Suppressor macrophage treated with lipopolysaccharide for 1 hour (primary cell): ENCODE measurements around the gene ANTXR1.
A peak's percentile ranks its signal among the peaks of the same experiment; 100 is the strongest.
"Not testable (repeated sequence)": the region's sequence is repeated elsewhere in the genome, so short reads cannot be mapped to it uniquely, and the experiment has no call there.

Experiments
- DNase-seq, 3 donors: peaks; one replicate each; pipeline ENCODE4 v3.0.0-alpha.2; 2020 to 2022

ANTXR1 gene

DNA sequence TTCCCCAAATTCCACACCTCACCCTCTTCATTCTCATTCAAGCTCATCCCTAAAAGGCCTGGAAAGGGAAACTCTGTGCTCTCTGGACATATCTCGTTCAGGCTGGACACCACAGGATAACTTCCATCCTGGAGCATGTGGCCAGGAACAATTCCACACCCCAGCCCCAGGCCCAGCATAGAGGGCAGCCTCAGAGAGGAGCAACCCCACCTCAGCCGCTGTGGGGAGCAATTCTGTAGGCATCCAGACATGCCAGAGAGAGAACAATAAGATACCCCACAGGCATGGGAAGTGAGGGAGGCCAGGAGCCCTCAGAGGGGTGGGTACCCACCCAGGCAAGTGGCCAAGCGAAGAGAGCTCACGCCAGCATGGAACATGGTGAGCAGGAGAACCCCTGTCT, 230.7 kb downstream of the ANTXR1 start:
- no peak for DNase-seq

DNA sequence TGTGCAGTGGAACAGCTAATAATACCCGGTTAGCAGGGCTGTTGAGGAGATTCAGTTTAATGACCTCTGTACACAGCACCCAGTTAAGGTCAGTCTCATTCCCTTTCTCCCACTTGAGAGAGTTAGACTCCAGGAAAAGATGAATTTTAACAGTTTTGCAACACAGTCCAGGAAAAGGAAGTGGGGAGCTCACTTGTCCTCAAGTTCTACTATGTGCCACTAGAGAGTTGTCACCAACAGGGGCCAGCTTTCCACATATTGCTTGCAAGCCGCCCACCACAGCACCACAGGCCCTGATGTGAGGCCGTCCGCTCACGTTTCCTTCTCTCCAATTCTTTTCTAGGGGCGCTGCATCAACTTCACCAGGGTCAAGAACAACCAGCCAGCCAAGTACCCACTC, 231.9 kb downstream of the ANTXR1 start:
- peak in 2 of 3 donors; percentile 15 to 23 for DNase-seq

DNA sequence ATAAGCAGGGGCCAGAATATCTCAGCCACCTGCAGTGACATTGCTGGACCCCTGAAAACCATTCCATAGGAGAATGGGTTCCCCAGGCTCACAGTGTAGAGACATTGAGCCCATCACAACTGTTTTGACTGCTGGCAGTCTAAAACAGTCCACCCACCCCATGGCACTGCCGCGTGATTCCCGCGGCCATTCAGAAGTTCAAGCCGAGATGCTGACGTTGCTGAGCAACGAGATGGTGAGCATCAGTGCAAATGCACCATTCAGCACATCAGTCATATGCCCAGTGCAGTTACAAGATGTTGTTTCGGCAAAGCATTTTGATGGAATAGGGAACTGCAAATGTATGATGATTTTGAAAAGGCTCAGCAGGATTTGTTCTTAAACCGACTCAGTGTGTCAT, 234.6 kb downstream of the ANTXR1 start:
- no peak for DNase-seq

DNA sequence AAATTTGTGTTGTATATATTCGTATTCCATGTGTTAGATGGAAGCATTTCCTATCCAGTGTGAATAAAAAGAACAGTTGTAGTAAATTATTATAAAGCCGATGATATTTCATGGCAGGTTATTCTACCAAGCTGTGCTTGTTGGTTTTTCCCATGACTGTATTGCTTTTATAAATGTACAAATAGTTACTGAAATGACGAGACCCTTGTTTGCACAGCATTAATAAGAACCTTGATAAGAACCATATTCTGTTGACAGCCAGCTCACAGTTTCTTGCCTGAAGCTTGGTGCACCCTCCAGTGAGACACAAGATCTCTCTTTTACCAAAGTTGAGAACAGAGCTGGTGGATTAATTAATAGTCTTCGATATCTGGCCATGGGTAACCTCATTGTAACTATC, 235.3 kb downstream of the ANTXR1 start:
- DNase-seq, result no peak

DNA sequence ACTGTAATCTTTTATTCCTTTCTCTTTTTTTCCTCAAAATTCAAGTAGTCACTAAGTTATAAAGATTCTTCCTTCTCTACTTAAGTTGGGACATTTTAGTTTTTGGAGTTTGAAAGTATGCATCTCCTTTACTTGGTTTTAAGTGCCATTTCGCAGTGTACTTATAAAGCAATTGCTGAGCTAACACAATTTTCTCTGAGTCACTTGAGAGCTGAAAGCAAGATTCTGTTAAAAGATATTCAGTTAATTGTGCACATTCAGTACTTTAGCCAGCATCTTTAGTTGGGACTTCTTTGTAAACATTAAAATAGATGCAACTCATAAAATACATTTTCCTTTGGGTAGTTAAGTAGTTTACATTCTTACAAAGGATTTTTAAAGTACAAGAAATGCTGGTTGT, 238.0 kb downstream of the ANTXR1 start:
- DNase-seq, result no peak

DNA sequence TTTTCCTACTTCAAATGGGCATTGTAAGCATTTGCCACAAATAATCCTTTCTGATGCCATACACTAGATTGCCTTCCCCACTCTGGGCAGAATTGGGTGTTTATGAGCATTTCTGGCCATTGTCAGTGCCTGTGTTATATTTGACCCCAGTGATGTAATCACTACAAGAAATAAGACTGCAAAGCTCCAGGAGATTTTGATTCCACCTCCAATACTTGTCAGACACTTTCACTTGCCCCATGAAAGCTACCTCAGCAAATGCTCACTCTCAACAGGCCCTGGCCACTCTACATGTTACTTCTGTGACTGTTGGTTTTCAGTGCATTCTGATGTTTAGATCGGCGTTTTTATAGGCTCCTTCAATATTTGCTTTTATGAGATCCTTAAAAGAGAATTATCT, 239.0 kb downstream of the ANTXR1 start:
- DNase-seq, result no peak

DNA sequence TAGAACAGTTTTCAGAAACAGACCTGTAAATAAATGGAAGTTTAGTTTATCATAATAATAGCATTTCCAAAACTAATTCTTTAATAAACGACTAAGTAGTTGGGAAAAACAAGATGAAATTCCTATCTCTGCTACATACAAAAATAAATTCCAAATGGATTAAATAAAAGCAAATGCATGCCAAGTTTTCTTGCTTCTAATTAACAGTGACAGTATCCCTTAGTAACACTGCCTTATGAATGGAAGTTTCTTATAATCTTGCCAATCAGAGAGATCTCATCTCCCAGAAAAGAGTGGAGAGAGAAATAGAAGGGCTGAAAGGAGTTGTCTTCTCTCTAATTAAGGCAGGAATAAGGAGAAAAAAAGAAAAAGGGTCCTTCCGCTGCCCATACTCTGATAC, 240.1 kb downstream of the ANTXR1 start:
- DNase-seq, result no peak

DNA sequence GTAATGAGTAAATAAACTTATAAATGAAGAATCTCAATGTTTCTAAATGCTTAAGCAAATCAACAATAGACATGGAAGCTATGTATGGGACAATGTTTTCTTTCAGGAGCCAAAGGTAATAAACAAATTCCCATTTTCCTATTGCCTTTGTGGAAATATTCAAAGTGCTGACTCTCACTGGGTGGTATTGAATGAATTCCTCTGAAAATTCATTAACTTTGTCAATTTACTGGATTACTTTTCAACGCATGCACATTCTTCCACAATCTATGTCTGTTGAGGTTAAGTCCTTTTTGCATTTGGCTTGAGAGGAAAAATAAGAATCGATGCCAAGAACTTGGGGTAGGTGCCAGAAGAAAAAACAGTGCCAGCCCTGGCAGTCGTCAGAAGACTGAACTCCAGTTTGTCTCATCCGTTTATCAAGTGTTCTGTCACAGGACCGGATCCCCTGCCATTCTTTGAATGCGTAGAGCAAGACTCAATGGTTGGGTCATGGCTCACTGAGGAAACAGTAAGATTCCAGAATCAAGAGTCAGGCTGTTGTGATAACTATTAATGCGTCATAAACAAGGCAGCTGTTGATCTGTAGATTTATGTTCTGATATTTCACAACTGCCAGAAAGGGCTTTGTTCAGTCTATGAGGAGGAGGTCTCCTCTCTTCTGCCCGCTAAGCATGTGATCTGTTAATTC, 240.8 kb downstream of the ANTXR1 start:
- no peak for DNase-seq

DNA sequence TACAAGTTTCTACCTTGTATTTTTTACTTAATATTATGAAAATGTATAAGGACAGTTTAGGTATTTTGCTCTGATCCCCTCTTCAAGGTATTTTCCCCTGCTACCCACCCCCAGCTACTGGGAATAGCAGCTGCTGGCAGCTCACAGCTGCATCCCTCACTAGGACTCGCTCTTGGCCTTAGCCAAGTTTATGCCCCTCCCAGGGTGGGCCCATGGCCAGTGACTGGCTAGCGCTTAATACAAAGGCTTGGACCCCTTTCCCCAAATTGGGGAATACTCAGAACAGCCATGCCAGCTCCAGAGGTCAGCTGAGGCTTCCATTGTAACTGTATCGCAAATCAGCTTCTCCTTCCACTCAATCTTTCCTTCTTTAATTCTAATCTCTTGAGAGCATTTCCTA, 242.8 kb downstream of the ANTXR1 start:
- no peak for DNase-seq

DNA sequence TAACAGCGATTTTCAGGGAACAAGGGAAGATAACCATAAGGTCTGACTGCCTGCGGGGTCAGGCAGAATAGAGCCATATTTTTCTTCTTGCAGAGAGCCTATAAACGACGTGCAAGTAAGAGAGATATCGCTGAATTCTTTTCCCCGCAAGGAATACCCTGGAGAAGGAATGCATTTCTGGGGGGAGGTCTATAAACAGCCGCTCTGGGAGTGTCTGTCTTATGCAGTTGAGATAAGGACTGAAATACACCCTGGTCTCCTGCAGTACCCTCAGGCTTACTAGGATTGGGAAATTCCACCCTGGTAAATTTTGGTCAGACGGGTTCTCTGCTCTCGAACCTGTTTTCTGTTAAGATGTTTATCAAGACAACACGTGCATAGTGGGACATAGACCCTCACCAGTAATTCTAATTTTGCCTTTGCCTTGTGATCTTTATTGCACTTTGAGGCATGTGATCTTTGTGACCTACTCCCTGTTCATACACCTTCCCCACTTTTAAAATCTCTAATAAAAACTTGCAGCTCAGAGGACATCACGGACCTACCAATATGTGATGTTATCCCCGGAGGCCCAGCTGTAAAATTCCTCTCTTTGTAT, 247.1 kb downstream of the ANTXR1 start:
- not testable (repeated sequence) for DNase-seq

DNA sequence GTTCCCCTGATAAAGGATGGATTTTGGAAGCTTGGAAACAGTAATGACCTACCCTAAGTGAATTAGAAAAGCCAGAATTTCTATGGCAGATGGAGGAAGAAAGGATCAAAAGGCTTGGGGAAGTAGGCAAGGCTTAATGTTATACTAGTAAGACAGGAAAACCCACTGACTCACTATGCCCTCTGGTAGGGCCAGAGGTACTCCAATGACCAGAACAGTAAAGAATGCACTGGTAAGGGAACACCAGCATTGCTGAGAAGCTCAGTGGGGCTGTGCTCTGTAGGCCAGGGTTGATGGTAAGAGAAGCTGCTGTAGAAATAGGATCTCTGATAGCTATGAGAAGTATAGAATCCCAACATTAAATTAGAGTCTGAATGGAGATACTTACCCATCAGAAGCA, 247.7 kb downstream of the ANTXR1 start:
- peak; percentile 17 to 40 (median 37) for DNase-seq

DNA sequence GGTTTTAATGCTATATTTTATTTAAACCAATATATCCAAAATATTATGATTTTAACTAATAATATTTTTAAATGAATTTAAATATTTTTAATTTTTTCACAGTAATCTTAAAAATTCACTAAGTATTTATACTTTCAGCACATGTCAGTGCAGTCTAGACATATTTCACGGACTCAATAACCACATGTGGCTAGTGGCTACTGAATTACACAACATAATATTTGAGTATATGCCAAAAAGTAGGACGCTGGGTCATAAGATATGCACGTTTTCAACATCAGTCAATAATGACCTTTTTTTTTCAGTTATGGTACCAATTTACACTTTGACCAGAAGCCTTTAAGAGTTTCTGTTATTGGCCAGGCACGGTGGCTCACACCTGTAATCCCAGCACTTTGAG, 256.4 kb downstream of the ANTXR1 start:
- no peak for DNase-seq

DNA sequence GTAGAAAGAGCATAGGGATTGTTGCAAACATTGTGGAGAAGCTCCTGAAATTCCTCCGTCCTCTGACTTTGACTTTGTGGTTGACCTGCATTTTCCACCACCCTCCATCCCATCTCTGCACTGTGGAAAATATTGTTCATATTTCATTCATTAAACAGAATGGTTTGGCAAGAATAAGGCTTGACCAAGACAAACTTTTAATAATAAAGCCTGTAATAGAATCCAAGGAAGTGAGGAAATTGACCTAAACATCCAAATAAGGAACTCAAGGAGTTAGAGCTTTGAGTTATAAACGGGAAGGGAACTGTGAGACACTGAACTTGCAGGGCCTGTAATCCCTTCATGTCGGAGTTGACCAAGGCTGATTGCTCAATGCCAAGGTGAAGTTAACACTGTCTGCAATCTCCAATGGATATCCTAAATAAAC, 258.9 kb downstream of the ANTXR1 start:
- peak; percentile 43 to 68 (median 65) for DNase-seq

DNA sequence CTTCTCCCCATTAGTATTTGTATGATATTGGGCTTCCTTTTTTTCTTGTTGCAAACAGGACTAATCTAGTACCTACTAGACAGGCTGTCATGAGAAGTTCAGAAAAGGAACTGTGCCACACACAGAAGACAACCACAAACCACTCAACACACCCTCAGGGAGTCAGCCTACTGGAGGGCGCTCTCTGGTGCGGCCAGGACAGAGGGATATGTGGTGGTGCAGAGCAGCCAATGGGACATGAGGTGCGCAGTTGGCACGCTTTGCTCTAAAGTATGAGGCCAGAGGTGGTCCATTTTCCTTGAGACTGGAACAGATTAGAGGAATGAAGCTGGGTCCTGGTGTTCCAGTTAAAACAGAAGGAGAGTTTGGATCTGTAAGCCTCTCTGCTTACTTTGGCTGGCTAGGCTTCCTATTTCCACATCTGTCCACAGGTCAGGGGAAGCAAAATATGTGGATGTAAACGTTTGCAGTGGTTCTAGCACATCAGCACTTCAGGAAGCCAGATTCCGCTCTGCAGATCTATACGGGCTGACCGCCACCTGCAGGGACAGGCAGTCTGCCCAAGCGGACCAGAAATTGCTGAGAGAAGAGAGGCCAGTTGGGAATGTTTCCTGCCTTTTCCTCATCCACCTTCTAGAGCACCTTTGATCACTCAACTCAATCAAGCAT, 260.0 kb downstream of the ANTXR1 start:
- peak; percentile 24 to 43 (median 41) for DNase-seq

DNA sequence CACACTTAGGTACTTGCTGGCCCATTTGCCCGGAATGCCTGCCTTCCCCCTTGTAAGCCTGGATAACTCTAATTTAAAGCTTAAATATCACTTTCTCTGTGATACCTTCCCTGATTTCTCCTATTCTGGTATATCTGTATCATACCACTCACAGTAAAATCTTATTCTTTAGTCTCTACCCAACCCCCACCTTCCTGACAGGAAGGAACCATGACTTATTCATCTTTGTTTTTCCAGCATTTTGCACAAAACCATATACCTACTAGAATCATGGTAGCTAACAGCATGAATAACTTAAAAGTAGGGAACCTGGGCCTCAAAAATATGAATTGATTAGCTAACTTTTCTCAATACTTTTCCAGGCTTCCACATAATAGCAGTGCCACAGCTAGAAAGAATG, 262.5 kb downstream of the ANTXR1 start:
- no peak for DNase-seq

DNA sequence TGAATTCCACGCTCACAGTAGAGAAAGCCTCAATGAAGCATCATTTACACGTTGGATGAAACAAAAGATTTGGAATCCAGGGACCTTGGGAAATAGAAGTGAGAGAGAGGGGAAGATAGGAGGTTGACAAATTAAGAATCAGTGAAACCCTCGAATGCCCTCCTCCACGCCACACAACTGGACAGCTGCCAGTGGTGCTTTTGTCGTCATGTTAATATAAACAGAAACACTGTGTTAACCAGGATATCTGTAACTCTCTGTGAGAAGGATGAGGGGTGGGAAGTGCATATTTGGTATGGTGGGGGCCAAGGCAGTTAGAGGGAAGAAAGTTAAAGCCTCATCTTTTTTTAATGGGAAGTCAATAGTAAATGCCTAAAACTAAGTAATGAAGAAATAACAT, 265.4 kb downstream of the ANTXR1 start:
- no peak for DNase-seq

DNA sequence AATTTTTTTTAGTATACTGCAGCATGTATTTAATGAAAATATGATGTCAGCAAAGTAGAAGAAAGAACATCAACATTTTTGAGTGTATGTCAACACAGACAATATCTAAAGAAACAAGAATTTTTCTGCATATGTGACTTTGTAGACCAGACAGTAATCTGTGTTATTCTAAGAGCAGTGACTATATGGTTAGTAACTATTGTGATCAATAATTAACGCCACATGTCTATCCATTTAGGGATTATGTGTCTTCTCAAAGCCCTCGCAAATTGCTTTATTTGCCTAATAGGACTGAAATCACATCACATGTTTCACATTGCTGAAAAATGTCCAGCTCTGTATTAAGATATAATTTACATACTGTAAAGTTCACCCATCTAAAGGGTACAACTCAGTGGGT, 266.2 kb downstream of the ANTXR1 start:
- DNase-seq, result no peak

DNA sequence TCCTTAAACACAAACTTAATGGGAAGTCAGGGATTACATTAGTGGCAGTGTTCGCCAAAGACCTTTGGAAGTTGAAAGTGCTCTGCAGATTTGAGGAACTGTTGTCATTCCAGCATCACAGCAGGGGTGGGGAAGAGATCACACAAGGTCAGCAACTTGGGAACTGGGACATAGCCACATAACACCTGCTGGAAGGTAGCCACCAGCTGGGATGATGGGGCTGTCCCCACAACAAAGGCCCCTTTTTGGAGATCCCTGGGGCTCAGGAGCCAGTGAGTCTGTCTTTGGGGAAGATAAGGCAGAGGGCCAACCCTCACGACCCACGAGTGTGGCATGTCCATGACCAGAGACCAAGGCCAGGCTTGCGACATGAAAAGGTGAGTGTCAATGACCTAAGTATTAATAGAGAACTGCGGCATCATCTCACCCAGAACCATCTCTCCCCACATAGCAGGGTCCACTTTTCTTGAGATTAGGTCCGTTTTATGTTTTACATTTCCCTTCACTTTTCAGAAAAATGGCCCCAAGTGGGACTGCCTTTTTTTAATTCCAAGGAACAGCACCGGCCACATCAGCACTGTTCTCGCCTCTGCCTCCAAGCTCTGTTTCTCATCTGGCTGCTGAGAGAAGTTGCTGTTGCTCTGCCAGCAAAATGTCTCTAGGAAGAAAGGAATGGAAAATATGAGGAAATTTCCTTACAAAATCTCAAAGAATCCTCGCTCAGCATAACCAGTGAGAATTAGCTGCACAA, 267.1 kb downstream of the ANTXR1 start:
- no peak for DNase-seq

DNA sequence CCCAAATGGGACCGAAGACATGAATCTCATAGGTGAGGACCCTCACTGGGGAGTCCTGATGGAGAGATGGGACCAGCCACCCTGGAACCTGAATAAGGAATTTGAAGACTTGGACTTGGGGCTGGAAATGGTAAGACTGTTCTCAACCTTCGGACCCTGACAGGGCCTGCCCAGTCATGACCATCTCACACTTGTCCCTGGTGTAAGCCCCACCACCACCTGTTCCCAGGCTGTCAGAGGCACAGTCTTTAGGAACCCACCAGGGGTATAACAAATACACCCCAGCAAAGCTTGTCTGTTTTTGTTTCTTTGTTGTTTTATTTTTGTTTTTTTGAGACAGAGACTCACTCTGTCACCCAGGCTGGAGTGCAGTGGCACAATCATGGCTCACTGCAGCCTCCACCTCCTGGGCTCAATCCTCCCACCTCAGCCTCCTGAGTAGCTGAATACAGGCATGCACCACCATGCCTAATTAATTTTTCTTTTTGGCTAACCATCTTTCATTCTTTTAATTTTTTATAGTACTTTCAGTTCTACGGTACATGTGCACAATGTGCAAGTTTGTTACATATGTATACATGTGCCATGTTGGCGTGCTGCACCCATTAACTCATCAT, 267.9 kb downstream of the ANTXR1 start:
- no peak for DNase-seq

DNA sequence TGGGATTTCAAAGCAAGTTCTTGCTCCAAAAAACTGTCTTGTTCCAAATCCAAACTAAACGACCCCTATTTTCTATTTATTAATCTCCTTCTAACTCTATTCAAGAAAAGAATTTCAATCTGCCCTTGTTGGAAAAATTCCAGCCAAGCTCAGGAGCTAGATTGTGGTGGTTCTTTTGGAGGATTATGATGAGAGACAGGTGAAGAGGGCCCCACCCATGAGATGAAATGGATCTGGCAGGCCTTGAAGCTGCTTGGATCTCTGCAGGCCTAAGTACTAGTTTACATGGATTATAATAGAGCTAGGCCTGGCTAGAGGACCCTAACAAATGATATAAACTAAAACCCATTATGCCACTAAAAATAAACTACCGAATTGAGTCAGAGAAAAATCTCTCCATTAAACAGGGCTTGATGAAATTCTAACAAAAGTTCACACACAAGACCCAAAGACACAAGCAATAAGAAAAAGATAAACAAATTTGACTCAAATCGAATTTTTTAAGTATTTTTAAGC, 272.5 kb downstream of the ANTXR1 start:
- DNase-seq, result no peak

DNA sequence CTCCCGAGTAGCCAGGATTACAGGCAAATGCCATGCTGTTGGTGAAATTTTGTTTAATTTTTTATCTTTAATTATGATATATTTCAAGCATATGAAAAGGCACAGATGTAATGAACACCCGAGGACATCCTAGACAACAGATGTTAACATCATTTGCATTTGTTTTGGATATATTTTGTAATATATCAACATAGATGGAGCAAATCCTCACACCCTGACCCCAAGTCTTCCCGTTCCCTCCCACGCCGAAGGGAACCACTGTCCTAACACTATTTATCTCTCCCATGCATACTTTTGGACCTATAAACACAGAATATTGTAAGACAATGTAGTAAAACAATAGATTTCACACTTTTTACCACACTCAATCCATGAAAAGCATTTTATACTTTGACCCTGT, 274.6 kb downstream of the ANTXR1 start:
- DNase-seq, result no peak

DNA sequence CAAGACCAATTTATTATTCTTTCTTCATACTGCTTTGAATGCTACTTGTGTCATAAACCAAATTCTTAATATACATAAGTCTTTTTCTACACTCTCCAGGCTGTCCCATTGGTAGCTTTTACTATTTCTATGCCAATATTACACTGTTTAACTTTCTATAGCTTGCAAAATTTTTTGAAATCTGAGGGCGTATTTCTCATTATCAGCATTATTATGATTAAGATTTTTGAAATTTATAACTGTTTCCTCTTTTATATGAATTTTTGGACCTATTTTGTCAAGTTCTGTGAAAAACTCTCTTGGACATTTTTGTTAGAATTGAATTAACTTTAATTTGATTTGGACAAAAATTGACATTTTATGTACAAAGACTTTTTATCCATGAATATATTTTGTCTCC, 275.4 kb downstream of the ANTXR1 start:
- DNase-seq, result no peak
